NOMO-1 treated with dmso at 0.1 percent for 144 hours (cell line): ENCODE data around the gene CLBA1.
"Not testable (repeated sequence)": the region's sequence is repeated elsewhere in the genome, so short reads cannot be mapped to it uniquely, and the experiment has no call there.

Source experiments
- DNase-seq: peaks from one replicate; lab custom pipeline; 2025; ENCODE audit not compliant: unreplicated experiment; lab: John Stamatoyannopoulos, UW

Gene CLBA1

DNA sequence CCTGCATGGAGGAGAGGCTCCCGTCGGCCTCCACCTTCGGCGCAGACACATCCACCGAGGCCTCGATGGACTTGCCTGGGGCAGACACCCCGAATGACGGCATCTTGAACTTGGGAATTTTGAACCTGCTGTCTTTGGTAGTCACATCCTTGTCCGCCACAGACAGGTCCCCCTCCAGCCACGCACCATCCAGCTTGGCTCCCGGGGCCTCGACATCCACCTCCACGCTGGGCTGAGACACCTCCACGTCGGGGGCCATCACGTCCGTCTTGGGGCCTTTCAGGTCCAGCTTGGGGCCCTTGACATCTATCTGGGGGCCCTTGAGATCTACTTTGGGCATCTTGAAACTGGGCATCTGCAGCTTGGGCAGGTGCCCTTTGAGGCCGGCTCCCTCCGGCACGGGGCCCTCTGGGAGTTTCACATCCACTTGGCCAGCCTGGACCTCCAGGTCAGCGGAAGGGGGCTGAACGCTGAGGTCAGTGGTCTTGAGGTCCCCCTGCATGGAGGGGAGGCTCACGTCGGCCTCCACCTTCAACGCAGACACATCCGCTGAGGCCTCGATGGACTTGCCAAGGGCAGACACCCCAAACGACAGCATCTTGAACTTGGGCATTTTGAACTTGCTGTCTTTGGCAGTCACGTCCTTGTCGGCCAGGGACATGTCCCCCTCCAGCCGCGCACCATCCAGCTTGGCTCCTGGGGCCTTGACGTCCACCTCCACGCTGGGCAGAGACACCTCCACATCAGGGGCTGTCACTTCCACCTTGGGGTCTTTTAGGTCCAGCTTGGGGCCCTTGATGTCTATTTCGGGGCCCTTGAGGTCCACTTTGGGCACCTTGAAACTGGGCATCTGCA, 37.5 kb upstream of the CLBA1 start:
- not testable (repeated sequence) for DNase-seq

DNA sequence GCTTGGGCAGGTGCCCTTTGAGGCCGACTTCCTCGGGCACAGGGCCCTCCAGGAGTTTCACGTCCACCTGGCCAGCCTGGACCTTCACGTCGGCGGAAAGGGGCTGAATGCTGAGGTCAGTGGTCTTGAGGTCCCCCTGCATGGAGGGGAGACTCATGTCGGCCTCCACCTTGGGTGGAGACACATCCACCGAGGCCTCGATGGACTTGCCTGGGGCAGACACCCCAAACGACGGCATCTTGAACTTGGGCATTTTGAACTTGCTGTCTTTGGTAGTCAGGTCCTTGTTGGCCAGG, 36.9 kb upstream of the CLBA1 start:
- no peak for DNase-seq

DNA sequence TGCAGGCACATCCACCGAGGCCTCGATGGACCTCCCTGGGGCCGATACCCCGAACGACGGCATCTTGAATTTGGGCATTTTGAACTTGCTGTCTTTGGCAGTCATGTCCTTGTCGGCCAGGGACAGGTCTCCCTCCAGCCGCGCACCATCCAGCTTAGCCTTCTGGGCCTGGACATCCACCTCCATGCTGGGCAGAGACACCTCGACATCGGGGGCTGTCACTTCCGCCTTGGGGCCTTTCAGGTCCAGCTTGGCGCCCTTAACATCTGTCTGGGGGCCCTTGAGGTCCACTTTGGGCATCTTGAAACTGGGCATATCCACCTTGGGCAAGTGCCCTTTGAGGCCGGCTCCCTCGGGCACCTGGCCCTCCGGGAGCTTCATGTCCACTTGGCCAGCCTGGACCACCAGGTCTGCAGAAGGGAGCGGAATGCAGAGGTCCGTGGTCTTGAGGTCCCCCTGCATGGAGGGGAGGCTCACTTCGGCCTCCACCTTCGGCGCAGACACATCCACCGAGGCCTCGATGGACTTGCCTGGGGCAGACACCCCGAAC, 36.1 kb upstream of the CLBA1 start:
- DNase-seq: not testable (repeated sequence)

DNA sequence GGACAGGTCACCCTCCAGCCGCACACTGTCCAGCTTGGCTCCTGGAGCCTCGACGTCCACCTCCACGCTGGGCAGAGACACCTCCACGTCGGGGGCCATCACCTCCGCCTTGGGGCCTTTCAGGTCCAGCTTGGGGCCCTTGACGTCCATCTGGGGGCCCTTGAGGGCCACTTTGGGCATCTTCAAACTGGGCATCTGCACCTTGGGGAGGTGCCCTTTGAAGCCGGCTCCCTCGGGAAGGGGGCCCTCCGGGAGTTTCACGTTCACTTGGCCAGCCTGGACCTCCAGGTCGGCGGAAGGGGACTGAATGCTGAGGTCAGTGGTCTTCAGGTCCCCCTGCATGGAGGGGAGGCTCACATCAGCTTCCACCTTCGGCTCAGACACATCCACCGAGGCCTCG, 35.6 kb upstream of the CLBA1 start:
- DNase-seq: no peak

DNA sequence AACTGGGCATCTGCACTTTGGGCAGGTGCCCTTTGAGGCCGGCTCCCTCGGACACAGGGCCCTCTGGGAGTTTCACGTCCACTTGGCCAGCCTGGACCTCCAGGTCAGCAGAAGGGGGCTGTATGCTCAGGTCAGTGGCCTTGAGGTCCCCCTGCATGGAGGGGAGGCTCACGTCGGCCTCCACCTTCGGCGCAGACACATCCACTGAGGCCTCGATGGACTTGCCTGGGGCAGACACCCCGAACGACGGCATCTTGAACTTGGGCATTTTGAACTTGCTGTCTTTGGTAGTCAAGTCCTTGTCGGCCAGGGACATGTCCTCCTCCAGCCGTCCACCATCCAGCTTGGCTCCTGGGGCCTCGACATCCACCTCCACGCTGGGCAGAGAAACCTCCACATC, 34.9 kb upstream of the CLBA1 start:
- not testable (repeated sequence) for DNase-seq

DNA sequence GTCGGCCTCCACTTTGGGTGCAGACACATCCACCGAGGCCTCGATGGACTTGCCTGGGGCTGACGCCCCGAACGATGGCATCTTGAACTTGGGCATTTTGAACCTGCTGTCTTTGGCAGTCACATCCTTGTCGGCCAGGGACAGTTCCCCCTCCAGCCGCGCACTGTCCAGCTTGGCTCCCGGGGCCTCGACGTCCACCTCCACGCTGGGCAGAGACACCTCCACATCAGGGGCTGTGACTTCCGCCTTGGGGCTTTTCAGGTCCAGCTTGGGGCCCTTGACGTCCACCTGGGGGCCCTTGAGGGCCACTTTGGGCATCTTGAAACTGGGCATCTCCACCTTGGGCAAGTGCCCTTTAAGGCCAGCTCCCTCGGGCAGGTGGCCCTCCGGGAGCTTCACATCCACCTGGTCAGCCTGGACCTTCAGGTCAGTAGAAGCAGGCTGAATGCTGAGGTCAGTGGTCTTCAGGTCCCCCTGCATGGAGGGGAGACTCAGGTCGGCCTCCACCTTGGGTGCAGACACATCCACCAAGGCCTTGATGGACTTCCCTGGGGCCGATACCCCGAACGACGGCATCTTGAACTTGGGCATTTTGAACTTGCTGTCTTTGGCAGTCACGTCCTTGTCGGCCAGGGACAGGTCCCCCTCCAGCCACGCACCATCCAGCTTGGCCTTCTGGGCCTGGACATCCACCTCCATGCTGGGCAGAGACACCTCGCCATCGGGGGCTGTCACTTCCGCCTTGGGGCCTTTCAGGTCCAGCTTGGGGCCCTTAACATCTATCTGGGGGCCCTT, 33.5 kb upstream of the CLBA1 start:
- DNase-seq: not testable (repeated sequence)

DNA sequence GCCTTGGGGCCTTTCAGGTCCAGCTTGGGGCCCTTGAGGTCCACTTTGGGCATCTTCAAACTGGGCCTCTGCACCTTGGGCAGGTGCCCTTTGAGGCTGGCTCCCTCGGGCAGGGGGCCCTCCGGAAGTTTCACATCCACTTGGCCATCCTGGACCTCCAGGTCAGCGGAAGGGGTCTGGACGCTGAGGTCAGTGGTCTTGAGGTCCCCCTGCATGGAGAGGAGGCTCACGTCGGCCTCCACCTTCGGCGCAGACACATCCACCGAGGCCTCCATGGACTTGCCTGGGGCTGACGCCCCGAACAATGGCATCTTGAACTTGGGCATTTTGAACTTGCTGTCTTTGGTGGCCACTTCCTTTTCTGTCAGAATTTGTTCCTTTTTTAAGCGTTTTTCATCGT, 32.5 kb upstream of the CLBA1 start:
- DNase-seq: no peak

DNA sequence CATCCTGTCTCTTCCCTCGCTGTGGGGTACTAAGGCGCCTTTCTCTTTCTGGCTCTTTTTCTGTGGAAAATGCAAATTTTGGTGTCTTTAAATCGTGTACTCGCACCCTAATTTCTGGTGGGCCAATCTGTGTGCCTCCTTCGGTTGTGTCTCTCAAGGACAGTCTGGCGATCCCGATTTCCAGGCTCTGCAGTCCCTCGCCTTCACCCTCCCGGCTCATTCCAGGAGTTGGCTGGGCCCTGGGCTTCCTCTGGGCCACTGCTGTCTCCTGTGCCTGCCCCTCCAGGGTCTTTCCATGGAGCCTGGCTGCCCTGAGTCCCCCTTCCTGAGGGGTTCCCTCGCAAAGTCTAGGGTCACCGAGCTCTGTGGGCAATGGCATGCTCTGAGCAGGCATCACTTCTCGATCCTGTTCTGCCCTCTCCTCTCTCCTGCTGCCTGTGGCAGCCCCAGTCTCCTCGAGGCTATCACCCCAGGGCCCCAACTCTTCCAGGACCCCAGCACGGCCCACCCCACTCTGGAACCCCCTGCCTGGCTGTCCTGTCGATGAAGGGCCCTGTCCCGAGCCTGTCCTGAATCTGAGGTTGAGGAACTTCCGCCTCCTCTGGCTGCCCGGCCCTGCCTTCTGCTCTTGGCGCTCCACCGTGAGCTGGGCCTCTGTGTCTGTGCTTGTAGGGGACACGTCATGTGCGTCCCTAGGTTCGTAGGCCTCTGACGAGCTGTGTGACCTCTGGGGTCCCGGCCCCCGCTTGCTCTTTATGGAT, 31.5 kb upstream of the CLBA1 start:
- DNase-seq: no peak

DNA sequence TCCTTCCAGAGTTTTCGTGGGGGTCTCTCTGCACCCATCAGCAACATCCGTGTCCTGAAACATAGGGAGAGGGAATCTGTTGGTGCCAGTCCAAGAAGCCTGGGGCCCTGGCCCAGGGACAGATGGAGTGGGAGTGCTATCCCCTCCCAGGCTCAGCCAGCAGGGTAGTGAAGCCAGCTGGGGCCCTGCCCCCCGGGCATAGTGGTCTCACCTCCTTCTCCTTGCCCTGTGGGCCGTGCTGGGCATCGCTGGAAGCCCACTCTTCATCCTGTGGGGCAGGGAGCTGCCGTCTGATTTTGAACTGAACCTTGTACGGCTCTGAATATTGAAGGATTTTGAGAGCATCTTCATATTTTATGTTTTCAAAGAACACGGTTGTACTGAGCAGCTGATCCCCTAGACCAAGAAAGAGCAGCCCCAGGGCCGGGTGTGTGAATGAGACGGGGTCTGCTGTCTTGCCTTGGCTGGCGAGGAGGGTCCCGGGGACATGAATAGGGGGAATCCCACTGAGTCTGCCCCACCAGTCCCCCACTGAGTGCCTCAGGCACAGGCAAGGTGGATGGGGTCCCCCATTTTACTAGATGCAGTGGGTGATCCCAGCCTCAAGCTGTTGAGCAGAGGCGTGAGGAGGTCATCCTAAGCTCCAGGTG, 30.7 kb upstream of the CLBA1 start:
- DNase-seq: no peak

DNA sequence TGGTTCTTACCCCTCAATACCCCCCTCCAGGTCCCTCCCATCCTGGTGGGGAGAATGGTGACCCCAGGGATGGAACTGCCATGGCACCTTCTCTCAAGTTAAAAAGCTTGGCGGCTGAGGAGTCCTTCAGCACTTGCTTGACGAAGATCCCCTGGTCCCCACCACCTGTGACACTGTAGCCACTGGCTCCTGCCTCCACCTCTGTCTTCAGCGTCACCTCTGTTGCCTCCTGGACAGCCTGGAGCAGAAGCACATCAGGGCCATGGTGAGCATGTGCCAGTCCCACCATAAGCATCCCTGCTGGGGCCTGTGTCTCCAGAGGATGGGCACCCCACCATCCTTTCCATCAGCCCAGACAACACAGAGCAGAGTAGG, 30.2 kb upstream of the CLBA1 start:
- DNase-seq: no peak

DNA sequence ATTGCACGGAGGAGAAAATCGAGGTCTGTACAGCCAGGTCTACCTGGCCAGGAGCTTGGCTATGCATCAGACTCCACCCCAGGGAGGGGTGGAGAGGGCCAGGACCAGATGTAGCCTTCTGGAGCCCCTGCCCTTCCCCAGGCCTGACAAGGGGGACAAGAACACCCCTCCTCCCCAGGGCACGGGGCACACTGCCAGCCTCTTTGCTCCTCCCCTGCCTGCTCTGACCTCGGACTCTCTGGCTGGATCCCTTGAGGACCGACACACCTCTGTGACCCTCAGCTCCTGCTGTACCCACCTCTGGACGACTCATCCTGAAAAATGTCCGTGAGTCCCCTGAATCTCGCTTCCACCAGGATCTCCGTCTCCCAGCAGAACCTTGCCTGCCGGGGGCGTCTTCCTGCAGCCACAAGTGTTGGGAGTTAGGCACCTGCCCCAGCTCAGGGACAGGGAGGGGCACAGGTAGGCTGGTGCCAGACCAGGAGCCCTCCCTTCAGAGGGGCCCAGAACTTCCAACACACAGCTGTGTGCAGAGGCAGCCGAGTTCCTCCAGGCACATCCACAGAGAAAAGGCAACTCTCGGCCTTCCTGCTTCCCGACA, 29.2 kb upstream of the CLBA1 start:
- no peak for DNase-seq

DNA sequence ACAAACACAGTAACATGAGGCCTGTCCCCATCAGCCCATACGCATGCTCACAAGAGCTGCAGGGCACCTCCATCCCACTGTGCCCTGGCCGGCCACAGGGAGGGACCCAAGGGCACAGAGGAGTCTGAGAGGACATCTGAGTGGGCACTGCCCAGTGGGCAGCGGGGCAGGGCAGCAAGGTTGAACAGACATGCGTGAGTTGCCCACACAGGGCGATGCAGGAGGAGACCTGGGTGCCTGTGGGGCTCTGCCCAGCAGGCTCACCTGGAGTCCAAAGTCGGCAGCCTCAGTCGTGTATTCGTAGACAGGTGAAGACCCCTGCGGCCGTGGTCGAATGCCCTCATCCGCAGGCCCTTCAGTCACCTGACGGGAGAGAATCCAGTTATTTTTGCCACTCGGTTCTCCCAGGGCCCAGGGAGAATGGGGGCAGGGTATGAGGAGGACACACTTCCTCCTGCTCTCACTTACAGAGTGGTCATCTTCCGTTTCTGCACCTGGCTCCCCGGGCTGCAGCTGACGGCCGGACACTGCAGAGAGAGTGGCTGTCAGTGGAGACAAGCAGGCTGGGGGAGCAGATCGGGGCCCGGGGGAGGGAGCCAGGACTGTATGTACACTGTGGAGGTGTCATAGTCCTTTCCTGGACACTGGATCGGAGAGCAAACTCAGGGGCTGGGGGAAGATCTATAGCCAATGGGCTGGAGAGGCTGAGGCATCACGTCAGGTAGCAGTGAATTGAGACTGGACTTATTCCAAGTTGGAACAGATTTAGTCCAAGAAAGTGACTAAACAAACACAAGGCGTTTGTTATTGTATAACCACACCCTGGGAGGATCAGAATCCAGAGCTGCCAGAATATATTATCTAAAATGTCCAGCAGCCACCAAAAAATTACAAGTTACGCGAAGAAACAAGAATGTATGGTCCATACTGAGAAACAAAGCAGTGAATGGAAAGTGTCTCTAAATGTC, 28.2 kb upstream of the CLBA1 start:
- no peak for DNase-seq

DNA sequence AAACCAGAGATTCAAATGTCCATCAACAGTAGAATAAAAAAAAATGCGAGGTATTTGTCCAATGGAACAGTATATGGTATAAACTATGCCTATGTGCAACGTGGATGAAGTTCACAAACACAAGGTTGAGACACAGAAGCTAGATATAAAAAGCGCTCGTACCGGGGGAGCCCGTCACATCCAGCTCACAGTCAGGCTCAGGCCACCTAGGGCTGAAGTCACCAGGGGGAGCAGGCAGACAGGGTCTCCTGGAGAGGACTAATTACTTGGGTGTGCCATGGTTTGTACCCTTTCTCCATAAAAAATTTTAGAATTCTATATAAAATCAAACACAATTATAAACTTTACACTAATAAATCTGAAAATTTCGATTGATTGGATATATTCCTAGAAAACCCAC, 21.0 kb upstream of the CLBA1 start:
- DNase-seq: no peak

DNA sequence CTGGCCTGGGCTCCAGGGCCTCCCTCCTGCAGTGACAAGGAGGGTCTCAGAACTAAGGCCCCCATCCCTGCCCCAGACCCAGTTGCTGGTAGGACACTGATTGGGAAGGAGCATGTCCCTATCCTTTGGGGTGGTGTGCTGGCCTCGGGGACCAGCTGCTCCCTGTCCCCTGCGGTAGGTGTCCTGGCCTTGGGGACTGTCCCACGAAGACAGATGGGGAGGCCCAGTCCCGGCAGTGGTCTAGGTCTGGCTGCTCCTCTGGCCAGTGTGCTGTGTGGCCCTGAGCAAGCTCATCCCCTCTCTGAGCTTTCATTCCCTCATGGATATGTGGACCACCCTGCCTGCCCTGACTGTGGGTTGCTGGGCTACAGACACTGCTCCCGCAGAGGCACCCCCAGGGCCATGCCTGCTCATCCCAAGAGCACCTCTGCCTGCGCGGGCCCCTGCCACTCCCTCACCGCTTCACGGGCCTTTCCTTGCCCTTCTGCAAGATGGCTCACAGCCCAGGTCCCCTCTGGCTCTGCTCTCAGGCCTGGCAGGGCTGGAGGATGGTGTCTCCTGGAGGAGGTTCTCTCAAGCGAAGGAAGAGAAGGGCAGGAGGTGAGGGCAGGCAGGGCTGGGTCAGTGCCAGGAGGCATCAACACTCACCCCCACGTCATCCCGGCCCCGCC, 19.9 kb upstream of the CLBA1 start:
- no peak for DNase-seq

DNA sequence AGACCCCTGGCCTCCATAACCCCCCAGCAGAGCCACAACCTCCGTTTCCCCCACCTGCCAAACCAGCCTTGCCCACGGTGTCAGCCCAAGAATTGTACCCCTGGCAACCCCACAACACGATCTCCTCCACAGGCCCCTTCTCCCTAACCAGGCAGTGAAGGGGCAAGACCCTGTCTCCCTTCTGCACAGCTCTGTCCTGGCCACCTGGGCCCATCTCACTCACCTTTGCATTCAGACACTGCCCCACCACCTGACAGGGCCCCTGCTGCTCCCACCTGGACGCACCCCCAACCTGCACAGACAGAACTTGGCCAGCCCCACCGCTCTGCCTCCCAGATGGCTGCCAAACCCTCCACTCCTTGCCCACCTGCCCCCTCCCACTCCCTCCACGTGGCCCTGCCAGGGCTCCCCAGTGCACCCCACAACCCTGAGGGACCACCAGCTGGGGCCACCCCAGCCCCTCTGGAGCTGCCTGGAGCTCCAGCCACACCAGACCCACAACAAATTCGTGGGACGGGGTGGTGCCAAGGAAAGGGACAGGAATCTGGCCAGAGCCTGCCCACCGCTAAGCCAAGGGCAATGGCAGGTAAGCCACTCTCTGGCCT, 19.2 kb upstream of the CLBA1 start:
- no peak for DNase-seq

DNA sequence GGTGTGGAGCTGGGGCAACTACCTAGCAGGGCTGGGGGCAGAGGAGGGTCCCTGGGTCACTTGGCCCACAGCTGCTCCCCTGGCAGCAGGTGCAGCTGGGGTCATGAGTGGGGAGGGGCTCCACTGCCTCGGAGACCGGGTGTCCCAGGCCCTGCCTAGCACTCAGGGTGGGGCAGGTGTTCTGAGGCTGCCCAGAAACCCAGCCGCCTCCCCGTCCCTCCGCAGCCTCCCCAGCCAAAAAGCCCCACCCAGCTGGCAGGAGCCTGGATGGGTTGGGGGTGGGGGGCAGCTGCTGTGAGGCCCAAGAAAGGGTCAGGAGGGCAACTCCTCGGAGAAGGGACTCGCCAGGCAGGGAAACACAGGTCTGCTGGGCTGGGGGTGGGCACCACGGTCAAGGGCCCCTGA, 18.6 kb upstream of the CLBA1 start:
- DNase-seq: no peak

DNA sequence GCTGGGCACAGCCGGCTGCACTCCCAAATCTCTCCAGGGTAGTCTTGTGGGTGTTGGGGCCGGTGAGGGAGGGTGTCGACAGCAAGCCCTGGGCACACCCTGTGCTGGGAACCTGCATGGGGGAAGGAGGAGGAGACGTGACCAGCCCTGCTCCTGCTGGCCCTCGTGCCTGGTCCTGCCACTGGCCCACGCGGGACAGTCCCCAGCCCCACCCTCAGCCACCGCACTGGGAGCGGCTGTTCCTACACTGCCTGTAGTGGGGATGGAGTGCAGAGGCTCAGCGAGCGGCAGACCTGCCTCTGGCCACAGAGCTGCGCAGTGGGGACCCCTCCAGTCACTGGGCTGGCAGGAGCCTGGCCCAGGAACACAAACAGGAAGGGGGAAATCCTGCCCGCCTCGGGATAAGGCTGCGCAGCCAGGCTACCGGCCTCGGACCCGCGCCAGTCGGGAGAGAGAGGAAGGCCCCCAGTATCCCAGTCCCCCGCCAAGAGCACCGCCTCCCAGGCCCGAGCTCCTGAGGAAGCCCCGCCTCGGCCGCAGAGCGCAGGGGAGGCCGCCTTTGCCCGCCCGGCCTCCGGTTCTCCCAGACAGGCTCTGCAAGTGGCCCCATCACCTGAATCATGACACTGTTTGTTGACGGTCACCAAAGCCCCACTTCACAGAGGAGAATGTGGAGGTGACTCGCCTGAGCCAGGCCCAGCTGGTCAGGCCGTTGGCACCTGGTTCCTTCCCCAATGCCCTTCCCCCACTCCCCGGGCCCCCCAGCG, 18.0 kb upstream of the CLBA1 start:
- DNase-seq: no peak

DNA sequence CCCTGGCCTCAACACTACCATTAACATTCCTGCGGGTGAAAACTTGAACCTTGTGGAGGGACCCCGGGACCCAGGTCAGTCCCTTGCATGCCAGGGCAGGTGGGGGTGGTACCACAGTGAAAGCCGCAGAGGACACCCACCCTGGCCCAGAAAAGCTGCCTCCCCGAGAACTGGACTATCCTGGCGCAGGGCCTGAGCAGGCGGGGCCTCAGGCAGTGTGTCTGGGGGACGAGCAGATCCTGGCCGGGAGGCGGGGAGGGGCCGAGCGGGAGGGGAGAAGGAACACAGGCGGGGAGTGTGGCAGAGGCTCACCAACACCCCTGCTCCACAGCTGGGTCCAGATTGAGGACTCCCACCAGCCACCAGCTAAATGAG, 17.4 kb upstream of the CLBA1 start:
- no peak for DNase-seq
